NCI-H1436 (cell line): ENCODE results near the gene ABHD11.
"Not testable (repeated sequence)": the region's sequence is repeated elsewhere in the genome, so short reads cannot be mapped to it uniquely, and the experiment has no call there.

Experiments used
- DNase-seq: peaks from one replicate; lab custom pipeline; 2025; lab: John Stamatoyannopoulos, UW

The ABHD11 gene

GRCh38 chr7:73718905-73719805, 19.4 kb downstream of the ABHD11 start, which contains the start of gene STX1A:
Gene STX1A, minus strand, starts transcription at chr7:73719669. Its CDS starts 38 bp downstream, at chr7:73719631.
- DNase-seq = peak; percentile 78

DNA sequence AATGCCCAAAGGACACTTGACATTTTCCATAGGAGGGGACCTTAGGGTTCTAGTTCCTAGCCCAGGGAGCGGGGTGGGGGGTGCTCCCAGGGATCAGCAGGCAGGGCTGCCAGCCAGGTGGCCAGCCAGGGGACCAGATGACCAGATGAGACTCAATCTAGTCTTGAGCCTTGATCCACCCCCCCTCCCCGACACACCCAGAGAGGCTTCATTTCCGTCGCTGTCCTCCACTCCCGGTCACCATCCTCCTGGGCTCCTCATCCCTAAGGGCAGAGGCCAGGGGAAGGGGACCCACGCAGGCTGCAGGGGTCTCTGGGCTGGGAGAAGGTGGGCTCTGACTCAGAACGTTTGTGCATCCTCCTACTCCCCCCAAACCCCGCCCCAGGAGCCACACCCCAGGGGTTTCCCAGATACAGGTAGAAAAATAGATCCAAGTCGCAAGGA, 20.1 kb downstream of the ABHD11 start:
- DNase-seq = no peak

- no peak for DNase-seq
Measured at GRCh38 chr7:73717991-73718405, 20.6 kb downstream of the ABHD11 start.

GRCh38 chr7:73717025-73717807, 21.4 kb downstream of the ABHD11 start:
- no peak for DNase-seq

DNA sequence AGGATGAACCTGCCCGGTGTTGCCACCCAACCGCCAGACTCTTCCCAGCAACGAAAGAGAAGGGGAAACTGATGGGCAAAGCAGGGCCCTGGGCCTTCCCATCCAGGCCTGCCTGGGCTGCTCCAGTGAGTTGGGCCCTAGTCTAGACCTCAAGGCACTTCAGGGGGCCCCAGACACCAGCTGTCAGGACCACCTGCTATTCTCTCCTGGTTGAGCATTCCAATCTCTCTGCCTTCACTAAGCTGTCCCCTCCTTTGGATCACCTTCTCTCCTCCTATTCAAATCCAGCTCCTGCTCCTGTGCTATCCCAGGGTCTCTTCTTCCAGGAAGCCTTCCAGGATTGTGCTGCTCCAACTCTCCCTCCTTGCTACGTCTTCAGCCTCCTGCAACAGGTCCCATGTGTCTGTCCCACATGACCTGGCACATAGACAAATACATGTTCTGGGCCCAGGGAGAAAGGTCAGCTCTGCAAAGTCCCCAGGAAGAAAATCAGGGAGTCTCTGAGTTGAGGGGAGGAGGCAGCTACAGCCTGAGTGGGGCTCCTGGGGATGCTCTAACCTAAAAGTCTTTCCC, 22.2 kb downstream of the ABHD11 start:
- DNase-seq = no peak

DNA sequence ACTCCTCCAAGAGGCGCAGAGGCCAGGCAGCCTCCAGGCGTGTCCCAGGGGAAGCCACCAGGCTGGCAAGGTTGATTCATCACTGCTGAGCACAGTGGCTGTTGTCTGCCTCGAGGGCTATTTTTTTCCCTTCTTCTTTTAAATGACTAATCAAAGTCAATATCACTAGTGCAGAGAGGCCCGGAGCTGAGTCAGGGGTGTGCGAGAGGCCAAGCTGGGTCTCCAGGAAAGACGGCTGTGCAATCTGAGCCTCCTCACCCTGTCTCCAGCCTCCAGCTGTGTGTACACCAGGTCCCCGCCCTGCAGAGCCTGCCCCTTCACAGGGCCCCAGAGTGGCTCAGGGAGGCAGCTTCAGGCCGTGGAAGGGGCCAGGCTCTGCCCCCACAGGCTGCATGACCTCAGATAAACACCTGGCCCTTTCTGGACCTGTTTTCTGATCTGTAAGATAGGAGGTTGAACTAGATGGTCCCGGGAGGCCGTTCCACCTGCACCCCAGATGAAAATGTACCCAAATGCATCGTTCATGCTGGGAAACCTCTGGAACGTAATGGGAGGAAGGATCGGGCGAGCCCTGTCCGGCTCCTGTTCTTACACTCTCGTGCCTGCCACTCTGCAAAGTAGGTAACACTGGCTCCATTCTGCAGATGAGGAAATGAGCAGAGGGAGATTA, 22.8 kb downstream of the ABHD11 start:
- DNase-seq = no peak

DNA sequence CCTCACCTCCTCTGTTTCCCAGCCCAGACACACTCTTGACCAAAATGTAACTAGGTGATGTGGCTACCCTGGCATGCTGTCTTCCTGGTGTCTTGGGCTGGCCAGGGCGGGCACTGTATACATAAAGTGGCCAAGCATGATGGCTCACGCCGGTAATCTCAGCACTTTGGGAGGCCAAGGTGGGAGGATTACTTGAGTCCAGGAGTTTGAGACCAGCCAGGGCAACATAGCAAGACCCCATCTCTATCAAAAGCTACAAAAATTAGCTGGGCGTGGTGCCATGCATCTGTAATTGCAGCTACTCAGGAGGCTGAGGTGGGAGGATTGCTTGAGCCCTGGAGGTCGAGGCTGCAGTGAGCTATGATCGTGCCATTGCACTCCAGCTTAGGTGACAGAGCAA, 25.3 kb downstream of the ABHD11 start:
- not testable (repeated sequence) for DNase-seq

DNA sequence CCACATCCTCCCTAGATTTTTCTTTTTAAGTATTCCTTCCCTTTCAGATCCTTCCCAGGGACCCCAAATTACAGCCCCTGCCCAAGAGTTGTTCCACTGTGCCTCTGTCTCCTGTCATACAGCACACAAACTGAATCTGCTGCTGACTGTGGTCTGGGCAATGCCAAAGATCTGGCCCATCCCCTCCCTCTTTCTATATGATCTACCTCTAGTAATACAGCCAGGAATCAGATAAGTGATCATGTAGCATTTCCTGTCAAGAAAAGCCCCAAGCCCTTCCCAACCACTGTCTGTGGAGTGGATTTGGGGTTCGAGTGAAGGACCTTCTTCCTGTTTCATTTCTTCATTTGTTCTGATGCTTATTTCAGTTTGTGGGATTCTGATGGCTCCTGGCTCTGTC, 25.8 kb downstream of the ABHD11 start:
- no peak for DNase-seq

GRCh38 chr7:73708961-73709549, 29.5 kb downstream of the ABHD11 start:
- DNase-seq = no peak

DNA sequence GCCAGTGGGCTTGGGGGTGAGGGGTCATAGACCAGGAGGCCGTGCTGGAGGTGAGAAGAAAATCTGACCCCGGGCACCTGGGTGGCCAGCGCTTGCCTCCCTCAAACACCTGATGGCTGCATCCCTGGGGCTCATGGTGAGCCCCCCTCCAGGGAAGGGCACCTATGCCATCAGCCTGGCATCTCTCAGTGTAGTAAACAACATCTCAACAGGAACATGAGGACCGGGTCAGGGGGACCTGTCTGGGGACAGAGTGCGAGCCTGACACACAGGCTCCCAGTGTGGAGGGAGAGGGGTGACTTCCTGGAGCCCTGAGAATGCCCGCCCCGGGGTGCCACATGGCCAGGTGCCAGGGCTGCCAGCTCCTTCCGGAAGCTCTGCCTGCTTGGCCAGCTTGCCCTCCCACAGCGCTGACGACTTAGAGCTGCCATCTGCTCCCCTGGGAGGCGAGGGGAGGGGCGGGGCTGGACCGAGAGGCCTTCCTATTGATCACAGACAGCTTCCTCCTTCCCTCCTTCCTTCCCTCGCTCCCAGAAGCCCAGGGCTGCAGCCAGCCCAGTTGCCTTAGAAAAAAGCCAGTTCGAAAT, 31.5 kb downstream of the ABHD11 start:
- DNase-seq = peak; percentile 67

DNA sequence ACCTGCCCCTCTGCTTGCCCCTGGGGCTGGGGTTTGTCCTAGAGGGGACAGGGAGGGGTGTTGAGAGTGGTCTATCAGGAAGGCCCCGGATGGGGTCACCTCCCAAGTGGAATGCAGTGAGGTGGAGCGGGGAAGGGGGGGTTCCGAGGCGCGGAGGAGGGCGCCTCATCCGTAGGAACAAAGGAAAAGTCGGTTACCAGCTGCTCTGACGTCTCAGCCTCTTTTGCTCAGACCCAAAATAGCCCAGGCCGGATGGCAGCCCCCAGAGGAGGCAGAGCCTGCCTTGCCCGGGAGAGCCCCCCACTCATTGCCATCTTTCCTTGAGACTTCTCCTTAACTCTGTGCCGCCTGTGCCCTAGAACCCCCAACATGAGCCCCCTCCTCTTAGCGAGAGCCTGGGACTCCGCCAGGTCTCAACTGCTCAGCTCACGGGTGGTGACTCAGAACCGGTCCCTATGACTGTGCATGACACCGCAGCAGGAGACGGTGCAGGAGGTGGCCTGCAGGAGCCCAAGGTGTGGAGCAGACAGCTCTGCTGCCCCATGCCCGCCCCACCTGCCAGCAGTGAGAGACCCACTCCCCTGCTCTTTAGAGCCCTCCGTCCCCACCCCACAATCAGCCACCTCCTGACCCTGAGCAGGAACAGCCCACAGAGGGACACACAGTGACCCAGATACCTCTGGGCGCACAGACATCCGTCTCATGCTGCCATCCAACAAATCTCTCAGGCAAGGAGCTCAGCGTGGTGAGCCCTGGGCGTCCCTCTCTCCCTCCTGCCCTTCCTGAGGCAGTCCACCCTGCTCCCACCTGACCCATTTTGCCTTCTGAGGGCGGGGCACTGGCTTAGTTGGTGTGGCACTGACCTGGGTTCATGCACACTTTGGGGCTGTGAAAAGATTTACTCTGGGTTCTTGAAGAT, 32.2 kb downstream of the ABHD11 start:
- DNase-seq = no peak

DNA sequence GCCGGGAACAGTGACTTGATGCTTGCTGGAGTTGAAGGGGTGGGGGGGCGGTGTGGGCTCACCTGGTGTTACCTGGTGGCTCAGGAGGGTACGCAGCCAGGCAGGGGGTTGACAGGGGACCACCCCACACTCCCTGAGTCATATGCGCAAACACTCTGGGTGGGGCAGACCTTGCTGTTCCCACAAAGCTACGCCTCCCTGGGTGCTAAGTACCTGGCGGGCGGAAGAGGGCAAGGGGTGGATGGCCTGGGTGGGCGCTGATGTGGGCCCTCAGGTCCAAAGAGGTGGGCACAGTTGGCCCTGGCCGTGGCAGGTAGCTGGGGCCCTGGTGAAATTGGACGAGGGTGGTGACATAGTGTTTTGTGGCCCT, 33.1 kb downstream of the ABHD11 start:
- DNase-seq = no peak

- DNase-seq = no peak
Measured at GRCh38 chr7:73704640-73705550, 33.7 kb downstream of the ABHD11 start.

DNA sequence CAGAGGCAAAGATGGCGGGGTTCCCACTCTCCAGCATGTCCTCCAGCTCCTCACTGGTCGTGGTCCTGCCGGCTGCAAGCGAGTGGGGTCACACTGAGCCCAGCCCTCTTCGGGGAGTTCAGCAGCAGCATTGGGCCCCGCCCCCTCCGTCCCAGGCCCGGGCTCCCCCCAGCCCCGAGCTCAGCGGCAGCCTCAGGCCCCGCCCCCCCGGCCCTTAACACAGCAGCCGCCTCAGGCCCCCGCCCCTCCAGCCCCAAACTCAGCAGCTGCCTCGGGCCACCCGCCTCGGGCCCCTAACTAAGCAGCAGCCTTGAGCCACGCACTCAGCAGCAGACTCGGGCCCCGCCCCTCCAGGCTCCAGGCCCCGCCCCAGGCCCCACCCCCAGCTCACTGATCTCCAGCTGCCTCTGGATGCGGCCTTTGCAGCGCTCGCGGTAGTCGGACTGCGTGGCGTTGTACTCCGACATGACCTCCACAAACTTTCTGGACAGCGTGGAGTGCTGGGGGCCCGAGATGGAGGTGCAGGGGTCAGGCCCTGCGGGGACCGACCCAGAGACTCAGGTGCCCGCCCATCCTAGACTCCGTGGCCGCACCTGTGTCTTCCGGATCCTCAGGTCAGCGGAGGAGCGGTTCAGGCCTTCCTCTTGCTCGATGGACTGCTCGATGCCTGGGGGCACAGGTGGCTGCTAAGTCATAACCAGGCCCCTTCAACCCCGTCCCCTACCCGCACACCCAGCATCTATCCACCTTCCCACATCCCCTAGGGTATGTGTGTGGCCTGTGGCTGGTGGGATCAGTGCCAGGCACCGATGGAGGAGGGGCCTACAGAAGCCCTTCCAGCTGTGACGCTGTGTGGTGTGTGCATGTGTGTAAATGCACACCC, 34.6 kb downstream of the ABHD11 start:
- DNase-seq = no peak

GRCh38 chr7:73703225-73703624, 35.4 kb downstream of the ABHD11 start:
- DNase-seq = no peak

GRCh38 chr7:73702665-73703064, 35.9 kb downstream of the ABHD11 start:
- no peak for DNase-seq

- DNase-seq = no peak
Measured at GRCh38 chr7:73702226-73702625, 36.4 kb downstream of the ABHD11 start.

GRCh38 chr7:73701357-73701995, 37.1 kb downstream of the ABHD11 start:
- no peak for DNase-seq
